SW480 (cell line): ENCODE data around the gene MOBP.
"Not testable (repeated sequence)": the region's sequence is repeated elsewhere in the genome, so short reads cannot be mapped to it uniquely, and the experiment has no call there.

Experiments used
- DNase-seq: peaks from one replicate; pipeline ENCODE4 v3.0.0-alpha.2; 2016; ENCODE audit warnings: low spot score

Gene MOBP

GRCh38 chr3:39453134-39453533, 14.3 kb upstream of the MOBP start:
- DNase-seq = no peak

GRCh38 chr3:39453872-39454271, 13.6 kb upstream of the MOBP start:
- DNase-seq = not testable (repeated sequence)

DNA sequence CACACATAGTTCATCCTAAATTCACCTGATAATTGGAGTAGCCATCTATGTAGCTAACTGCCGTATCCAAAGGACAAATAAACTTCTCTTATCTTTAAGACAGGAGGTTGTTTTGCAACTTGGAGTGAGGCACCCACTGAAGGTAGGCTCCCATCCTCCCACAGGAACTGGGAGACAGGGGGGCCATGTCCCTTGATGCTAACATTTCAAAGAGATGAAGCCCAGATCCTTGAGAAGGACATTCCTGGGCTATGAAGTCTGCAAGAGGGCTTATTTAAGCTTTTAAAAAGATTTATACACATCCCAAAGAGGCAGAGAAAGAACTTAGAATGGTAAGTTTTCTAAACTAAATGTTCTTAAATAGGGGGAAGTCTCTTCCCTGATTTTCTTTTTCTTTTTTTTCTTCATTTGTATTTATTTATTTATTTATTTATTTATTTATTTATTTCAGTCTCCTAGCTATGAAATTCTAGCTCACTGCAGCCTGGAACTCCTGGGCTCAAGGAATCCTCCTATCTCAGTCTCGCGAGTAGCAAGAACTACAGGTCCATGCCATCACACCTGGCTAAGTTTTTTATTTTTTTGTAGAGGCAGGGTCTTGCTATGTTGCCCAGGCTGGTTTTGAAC, 12.8 kb upstream of the MOBP start:
- no peak for DNase-seq

GRCh38 chr3:39456159-39456558, 11.3 kb upstream of the MOBP start:
- no peak for DNase-seq

DNA sequence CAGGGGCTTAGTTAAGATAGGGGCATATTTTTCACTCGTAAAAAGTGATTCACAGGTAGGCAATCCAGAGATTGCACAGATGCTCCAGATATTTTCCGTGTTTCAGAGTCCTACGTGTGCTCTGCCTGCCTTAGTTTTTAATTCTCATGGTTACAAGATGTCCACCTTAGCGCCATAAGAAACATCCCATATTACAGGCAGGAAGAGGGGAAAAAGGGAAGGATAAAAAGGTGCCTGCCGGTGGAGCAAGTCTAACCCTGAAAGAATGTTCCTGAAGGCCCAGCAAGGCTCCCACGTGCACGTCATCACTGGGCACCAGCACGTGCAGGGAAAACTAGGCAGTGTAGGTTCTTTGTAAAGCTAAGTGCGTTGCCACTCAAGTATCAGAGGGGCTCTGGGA, 10.1 kb upstream of the MOBP start:
- DNase-seq = no peak

DNA sequence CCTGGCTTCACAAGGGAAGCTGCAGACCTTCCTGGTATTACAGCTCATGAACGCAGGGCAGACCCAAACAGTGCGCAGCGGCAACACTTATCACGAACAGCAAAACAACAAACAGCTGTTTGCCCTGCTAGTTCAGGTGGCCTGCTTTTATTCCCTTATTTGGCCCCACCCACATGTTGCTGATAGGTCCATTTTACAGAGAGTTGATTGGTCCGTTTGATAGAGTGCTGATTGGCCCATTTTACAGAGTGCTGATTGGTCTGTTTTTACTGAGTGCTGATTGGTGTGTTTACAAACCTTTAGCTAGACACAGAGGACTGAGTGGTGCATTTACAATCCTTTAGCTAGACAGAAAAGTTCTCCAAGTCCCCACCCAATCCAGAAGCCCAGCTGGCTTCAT, 8.9 kb upstream of the MOBP start:
- not testable (repeated sequence) for DNase-seq

- DNase-seq = no peak
Measured at GRCh38 chr3:39460677-39461076, 6.8 kb upstream of the MOBP start.

DNA sequence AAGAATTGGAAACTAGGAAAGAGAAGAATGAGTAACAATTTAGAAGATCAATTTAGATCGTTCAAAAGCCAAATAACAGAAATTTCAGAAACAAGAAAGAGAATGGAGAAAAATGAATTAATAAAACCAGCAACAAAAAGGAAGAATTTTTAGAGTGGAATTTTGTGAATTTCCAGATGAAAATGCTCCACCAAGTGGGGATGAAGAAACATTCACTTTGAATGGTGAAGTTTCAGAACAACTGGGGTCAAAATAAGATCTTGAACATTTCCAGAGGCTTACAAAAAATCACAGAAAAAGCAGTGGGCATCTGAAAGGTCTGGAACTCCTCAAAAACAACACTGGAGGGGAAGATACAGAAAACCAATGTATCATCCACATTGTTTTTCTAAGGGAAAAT, 4.2 kb upstream of the MOBP start:
- DNase-seq = no peak

DNA sequence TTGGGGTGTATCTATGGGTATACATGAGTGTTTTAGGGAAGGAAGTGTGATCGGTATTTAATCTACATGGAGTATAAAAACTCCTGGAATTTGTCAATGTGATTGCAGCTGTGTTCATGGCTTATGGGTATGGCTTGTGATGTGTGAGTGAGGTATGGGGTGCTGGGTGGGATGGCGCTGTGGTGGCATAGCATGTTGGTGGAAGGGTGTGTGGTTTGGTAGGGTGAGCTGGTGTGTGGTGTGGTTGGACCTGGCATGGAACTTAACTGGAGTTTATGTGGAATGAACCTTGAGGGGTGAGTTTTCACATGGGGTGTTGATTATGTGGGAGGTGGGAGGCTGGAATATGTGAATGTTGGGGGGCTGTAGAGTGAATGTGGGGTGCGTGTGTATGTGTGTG, 492 bp upstream of the MOBP start:
- DNase-seq = no peak

DNA sequence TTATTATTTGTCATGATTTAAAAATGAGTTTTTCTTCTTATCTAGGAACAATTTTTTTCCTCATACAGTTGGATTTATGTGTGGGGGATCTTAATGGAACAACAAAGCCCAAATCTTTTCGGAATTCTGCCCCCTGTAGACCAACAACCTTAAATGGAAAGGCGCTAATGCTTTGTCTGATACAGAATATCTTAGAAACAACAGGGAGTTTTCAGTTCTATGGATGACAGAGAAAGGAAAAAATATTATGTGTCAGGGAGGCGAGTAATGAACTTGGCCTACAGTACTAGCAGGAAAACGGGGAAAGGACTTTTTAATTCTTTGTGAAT, 592 bp downstream of the MOBP start:
- DNase-seq = no peak

- no peak for DNase-seq
Measured at GRCh38 chr3:39469258-39469657, 1.8 kb downstream of the MOBP start.

- DNase-seq = no peak
Measured at GRCh38 chr3:39469945-39470344, 2.5 kb downstream of the MOBP start.

DNA sequence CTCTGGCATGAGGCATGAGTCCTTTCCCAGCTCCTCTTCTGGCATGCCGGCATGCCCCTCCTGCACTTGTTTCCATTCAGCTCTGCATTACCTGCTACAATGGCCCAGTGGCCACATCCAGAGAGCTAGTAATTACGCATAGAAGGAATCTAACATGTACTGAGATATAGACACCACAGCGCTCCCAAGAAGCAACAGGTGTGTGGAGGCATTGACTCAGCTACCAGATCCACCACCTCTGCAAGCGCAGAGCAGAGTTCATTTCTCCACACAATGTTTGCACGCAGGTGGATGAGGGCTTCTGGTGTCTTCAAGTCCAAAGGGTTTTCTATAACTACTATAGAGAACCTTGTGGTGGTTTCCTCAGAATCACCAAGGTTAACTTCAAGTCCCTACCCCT, 4.2 kb downstream of the MOBP start:
- DNase-seq = no peak

GRCh38 chr3:39473452-39474125, 6.1 kb downstream of the MOBP start:
- no peak for DNase-seq

- no peak for DNase-seq
Measured at GRCh38 chr3:39474126-39474515, 6.6 kb downstream of the MOBP start.

- no peak for DNase-seq
Measured at GRCh38 chr3:39476783-39477182, 9.3 kb downstream of the MOBP start.

- no peak for DNase-seq
Measured at GRCh38 chr3:39478226-39478625, 10.7 kb downstream of the MOBP start.

DNA sequence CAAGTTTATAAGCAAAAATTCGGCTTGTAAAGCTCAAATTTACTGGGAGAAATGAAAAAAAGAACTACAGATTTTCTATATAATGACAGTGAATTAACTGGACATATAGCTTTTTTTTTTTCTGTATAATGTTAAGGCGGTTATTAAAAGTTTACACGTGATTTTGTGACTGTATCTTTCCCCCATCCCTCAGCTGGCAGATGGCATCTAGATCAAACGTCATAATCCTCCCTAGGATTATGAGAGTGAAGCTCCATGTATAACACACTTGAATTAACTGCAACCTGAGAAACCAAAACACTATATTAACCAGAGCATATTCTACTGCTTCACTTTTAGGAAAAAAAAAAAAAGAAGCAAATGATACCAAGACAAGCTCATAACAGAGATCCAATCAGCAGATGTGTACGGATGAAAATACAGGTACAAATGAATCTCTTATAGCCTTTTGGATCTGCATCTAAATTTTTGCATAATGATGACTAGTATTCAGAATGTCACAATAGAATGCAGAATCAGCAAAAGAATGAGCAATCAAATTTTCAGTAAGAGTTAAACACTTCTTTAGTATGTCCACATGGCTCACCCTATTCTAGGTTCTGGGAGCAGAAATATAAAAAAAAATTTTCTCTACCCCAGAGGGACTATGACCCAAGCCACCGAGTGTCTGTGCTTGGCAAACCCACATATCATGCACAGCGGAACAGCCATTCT, 12.4 kb downstream of the MOBP start:
- no peak for DNase-seq

- no peak for DNase-seq
Measured at GRCh38 chr3:39485547-39485946, 18.1 kb downstream of the MOBP start.

DNA sequence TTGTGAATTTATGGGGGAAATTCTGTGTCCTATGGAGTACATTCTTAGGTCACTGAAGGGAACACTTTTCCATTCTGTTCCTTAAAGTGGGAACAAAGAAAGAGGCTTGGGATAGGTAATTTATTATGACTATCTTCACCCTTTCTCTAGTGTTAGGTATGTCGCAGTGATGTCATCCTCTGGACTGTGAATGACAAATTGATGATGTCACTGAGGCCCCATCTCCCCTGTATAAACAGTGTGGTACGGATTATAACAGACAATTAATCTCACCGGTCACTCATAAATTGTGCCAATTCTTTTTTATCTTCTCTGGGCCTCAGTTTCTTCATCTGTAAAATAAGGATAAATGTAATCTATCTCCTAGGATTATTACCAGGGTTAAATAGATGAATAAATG, 23.5 kb downstream of the MOBP start:
- DNase-seq = no peak

DNA sequence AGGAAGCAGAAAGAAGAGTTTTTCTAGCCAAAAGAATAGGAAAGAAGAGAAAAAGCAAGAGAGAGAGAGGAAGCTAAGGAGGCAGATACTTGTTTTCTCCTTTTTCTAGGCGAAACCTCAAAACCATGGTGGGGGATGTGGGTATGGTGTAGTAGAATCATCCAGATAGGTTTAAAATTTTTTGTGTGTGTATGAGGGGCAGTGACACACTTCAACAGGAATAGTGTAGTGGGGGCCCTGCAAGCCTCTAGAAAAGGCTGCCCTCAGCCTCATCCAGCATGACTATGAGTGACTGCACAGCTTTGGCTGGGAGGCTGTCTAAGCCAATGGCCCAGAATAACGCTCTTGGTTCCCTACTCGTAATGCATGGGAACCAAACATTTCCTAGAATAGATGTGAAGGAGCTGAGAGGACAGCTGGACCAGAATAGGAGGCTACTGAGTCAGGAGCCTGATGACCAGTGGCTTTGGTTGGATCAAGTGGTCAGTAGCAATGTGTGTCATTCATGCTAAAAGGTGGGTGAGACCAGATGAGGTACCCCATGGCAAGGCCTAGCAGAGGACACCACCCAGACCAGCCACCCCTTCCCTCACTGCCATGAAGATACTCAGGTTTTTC, 24.4 kb downstream of the MOBP start:
- DNase-seq = no peak

- peak; percentile 8 for DNase-seq
Measured at GRCh38 chr3:39494781-39495180, 27.3 kb downstream of the MOBP start.

GRCh38 chr3:39497753-39498152, 30.3 kb downstream of the MOBP start:
- DNase-seq = no peak
